ENCODE measurements around the gene SIAH3.

The SIAH3 gene

GRCh38 chr13:45808925-45809324, 42.6 kb downstream of the SIAH3 start:
- Histone ChIP-seq H3K9me2 (replicated peaks; ENCODE audit: control insufficient read depth, low read length) (no peaks in the 10 kb centered on the region), H3K79me2 (ENCODE audit: control insufficient read depth, low read length) (no peaks in the 10 kb centered on the region), H3K4me3 (ENCODE audit: low read length) (no peak overlapping the region), H3K27ac (ENCODE audit: low read depth, low read length) (no peak overlapping the region), H3K36me3 (ENCODE audit: control insufficient read depth, low read length) (no peaks in the 10 kb centered on the region), H3K4me1 (ENCODE audit: control insufficient read depth, low read length) (no peaks in the 10 kb centered on the region), H3F3A (ENCODE audit: control insufficient read depth, insufficient read depth) (no peaks in the 10 kb centered on the region), H4K20me1 (ENCODE audit: control insufficient read depth, insufficient read depth, low read depth, low read length) (no peaks in the 10 kb centered on the region), H3K27me3 (ENCODE audit: control insufficient read depth, low read length) (peaks cover 6% of the 10 kb centered on the region), H3K4me2 (ENCODE audit: low read length) (no peak overlapping the region), H3K9me3 (ENCODE audit: control insufficient read depth, insufficient read depth, low read length) (no peaks in the 10 kb centered on the region)
- TF ChIP-seq EZH2phosphoT487 (IDR thresholded peaks at IDR 0.05; ENCODE audit: borderline replicate concordance, low read length) (no peak), CTCF (IDR thresholded peaks at IDR 0.05; ENCODE audit: low read depth, low read length, poor library complexity, severe bottlenecking) (no peak)

GRCh38 chr13:45807520-45808099, 43.9 kb downstream of the SIAH3 start:
- no peak overlapping the region for H3K4me2 ChIP-seq (ENCODE audit: low read length)
- H3K9me2 ChIP-seq (replicated peaks; ENCODE audit: control insufficient read depth, low read length), result no peaks in the 10 kb centered on the region
- H3K4me1 ChIP-seq (ENCODE audit: control insufficient read depth, low read length), result no peaks in the 10 kb centered on the region
- peaks cover 6% of the 10 kb centered on the region for H3K27me3 ChIP-seq (ENCODE audit: control insufficient read depth, low read length)
- no peaks in the 10 kb centered on the region for H3K36me3 ChIP-seq (ENCODE audit: control insufficient read depth, low read length)
- TF ChIP-seq EZH2phosphoT487 (IDR thresholded peaks at IDR 0.05; ENCODE audit: borderline replicate concordance, low read length) (no peak), CTCF (IDR thresholded peaks at IDR 0.05; ENCODE audit: low read depth, low read length, poor library complexity, severe bottlenecking) (peak; percentile 30)
- no peaks in the 10 kb centered on the region for H3K79me2 ChIP-seq (ENCODE audit: control insufficient read depth, low read length)
- H3K4me3 ChIP-seq (ENCODE audit: low read length), result no peak overlapping the region
- no peak overlapping the region for H3K27ac ChIP-seq (ENCODE audit: low read depth, low read length)
- no peaks in the 10 kb centered on the region for H4K20me1 ChIP-seq (ENCODE audit: control insufficient read depth, insufficient read depth, low read depth, low read length)
- no peaks in the 10 kb centered on the region for H3K9me3 ChIP-seq (ENCODE audit: control insufficient read depth, insufficient read depth, low read length)
- no peaks in the 10 kb centered on the region for H3F3A ChIP-seq (ENCODE audit: control insufficient read depth, insufficient read depth)

GRCh38 chr13:45800485-45800884, 51.1 kb downstream of the SIAH3 start:
- H3K9me2 ChIP-seq (replicated peaks; ENCODE audit: control insufficient read depth, low read length), result no peaks in the 10 kb centered on the region
- no peaks in the 10 kb centered on the region for H3K36me3 ChIP-seq (ENCODE audit: control insufficient read depth, low read length)
- H3F3A ChIP-seq (ENCODE audit: control insufficient read depth, insufficient read depth), result no peaks in the 10 kb centered on the region
- no peaks in the 10 kb centered on the region for H3K79me2 ChIP-seq (ENCODE audit: control insufficient read depth, low read length)
- H4K20me1 ChIP-seq (ENCODE audit: control insufficient read depth, insufficient read depth, low read depth, low read length), result no peaks in the 10 kb centered on the region
- TF ChIP-seq EZH2phosphoT487 (IDR thresholded peaks at IDR 0.05; ENCODE audit: borderline replicate concordance, low read length) (no peak), CTCF (IDR thresholded peaks at IDR 0.05; ENCODE audit: low read depth, low read length, poor library complexity, severe bottlenecking) (no peak)
- no peaks in the 10 kb centered on the region for H3K27me3 ChIP-seq (ENCODE audit: control insufficient read depth, low read length)
- H3K9me3 ChIP-seq (ENCODE audit: control insufficient read depth, insufficient read depth, low read length), result no peaks in the 10 kb centered on the region
- no peak overlapping the region for H3K4me2 ChIP-seq (ENCODE audit: low read length)
- H3K4me1 ChIP-seq (ENCODE audit: control insufficient read depth, low read length), result no peaks in the 10 kb centered on the region
- no peak overlapping the region for H3K4me3 ChIP-seq (ENCODE audit: low read length)
- no peak overlapping the region for H3K27ac ChIP-seq (ENCODE audit: low read depth, low read length)
